ENCODE data around the gene MAN2C1.

- no peak for TF ChIP-seq CTCF (IDR thresholded peaks at IDR 0.05; ENCODE audit: low read depth, low read length)
- TF ChIP-seq EZH2phosphoT487 (IDR thresholded peaks at IDR 0.05; ENCODE audit: low read depth), result no peak
Measured at GRCh38 chr15:75309711-75310110, 58.7 kb downstream of the MAN2C1 start.
